PC-3 (cell line): ENCODE results near the gene CDKN2B-AS1. TPM values are rescaled to one million over a fixed set of nuclear protein-coding genes. Genes with fewer than 3 reads are reported as not detected.

ENCODE experiments used
- ATAC-seq: fragments of 200-7000 bp; cut with Tn5 transposase; 2 replicates; pipeline ENCODE4 v1.9.1; 2020; ENCODE audit warnings: mild to moderate bottlenecking, moderate library complexity
- BruUV-seq: library from RNA; stranded (reverse); fragments of 400-500 nt; replicated peaks from 2 replicates; lab custom pipeline; 2021; lab: Mats Ljungman, UMichigan
- CTCF ChIA-PET: fragments of 300-600 bp; sonication (Branson Sonifier 250); formaldehyde crosslinking; loops from one replicate; lab custom pipeline; 2022; ENCODE audit warnings: antibody characterized with exemption; lab: Charles Lee
- POLR2A ChIA-PET: fragments of 300-600 bp; sonication (Branson Sonifier 250); formaldehyde crosslinking; loops from one replicate; lab custom pipeline; 2022; ENCODE audit warnings: antibody characterized with exemption; ENCODE audit not compliant: unreplicated experiment; lab: Charles Lee
- DNase-seq: peaks from one replicate; pipeline ENCODE4 v3.0.0-alpha.2; 2015
- H2AFZ ChIP-seq: fragments of 300-600 bp; sonication (generic); 2 replicates; pipeline ENCODE4 v1.6.0; 2016; ENCODE audit warnings: antibody characterized with exemption, low read length
- H3F3A ChIP-seq: fragments of 300-600 bp; sonication (generic); one replicate; pipeline ENCODE4 v1.6.0; 2017; ENCODE audit warnings: antibody characterized with exemption, low read length, control low read depth, mild to moderate bottlenecking; ENCODE audit not compliant: unreplicated experiment
- H3K27ac ChIP-seq: fragments of 300-600 bp; sonication (generic); 2 replicates; pipeline ENCODE4 v1.5.1; 2016; ENCODE audit warnings: mild to moderate bottlenecking, low read length
- H3K27me3 ChIP-seq: fragments of 300-600 bp; sonication (generic); 2 replicates; pipeline ENCODE4 v1.6.1; 2016; ENCODE audit warnings: low read length, mixed read lengths
- H3K36me3 ChIP-seq: fragments of 300-600 bp; sonication (generic); 2 replicates; pipeline ENCODE4 v1.6.1; 2016; ENCODE audit warnings: low read depth, mixed run types, low read length, mixed read lengths
- H3K4me1 ChIP-seq: fragments of 300-600 bp; sonication (generic); 2 replicates; pipeline ENCODE4 v1.5.1; 2016; ENCODE audit warnings: low read length; ENCODE audit not compliant: insufficient read depth
- H3K4me2 ChIP-seq: fragments of 300-600 bp; sonication (generic); 2 replicates; pipeline ENCODE4 v1.6.0; 2016; ENCODE audit warnings: low read length
- H3K4me3 ChIP-seq: fragments of 300-600 bp; sonication (generic); 2 replicates; pipeline ENCODE4 v1.5.1; 2016; ENCODE audit warnings: mild to moderate bottlenecking, low read length, mixed read lengths
- H3K79me2 ChIP-seq: fragments of 300-600 bp; sonication (generic); 2 replicates; pipeline ENCODE4 v1.6.1; 2017; ENCODE audit warnings: low read length, mixed read lengths
- H3K9ac ChIP-seq: fragments of 300-600 bp; sonication (generic); 2 replicates; pipeline ENCODE4 v1.6.0; 2016; ENCODE audit warnings: mild to moderate bottlenecking, low read length
- H3K9me2 ChIP-seq: fragments of 300-600 bp; sonication (generic); replicated peaks from 2 replicates; pipeline ENCODE4 v1.6.1; 2016; ENCODE audit warnings: mixed run types, low read length, mixed read lengths
- H3K9me3 ChIP-seq: fragments of 300-600 bp; sonication (generic); 2 replicates; pipeline ENCODE4 v1.6.1; 2016; ENCODE audit warnings: low read length, mixed read lengths
- H4K20me1 ChIP-seq: fragments of 300-600 bp; sonication (generic); 2 replicates; pipeline ENCODE4 v1.6.1; 2016; ENCODE audit warnings: low read length, mixed read lengths
- CTCF ChIP-seq: fragments of 300-600 bp; sonication (generic); conservative IDR thresholded peaks from 2 replicates; pipeline ENCODE4 v1.5.1; 2017; ENCODE audit warnings: antibody characterized with exemption, low read depth, mild to moderate bottlenecking, low read length
- EZH2 ChIP-seq: fragments of 300-600 bp; sonication (generic); IDR thresholded peaks from one replicate; pipeline ENCODE4 v1.6.1; 2017; ENCODE audit warnings: antibody characterized with exemption, mild to moderate bottlenecking, low read length; ENCODE audit not compliant: unreplicated experiment
- EZH2phosphoT487 ChIP-seq: fragments of 300-600 bp; sonication (generic); IDR thresholded peaks from 2 replicates; pipeline ENCODE4 v1.6.1; 2018; ENCODE audit warnings: mild to moderate bottlenecking, antibody characterized with exemption, low read length, borderline replicate concordance
- intact Hi-C: fragments of 100-400 bp; cut with micrococcal nuclease; formaldehyde crosslinking; loops from 2 replicates; pipeline ENCODE4 v1.9.0; 2023
- total RNA-seq: library from RNA; depleted of rRNA; stranded (reverse); fragments of >200 nt; gene quantifications from 2 replicates; pipeline ENCODE4 v1.2.3, GENCODE V29; 2014

Gene CDKN2B-AS1
- total RNA-seq, 1 experiment from 2014 or later, result 2.0 TPM

- intact Hi-C loops, result no loop called here
- peak overlapping the region; percentile 75 for H3K4me2 ChIP-seq
These were observed 122.2 kb downstream of the CDKN2B-AS1 start for GRCh38 chr9:22116758-22117157.

GRCh38 chr9:22117511-22118384, 123.2 kb downstream of the CDKN2B-AS1 start:
- peak; percentile 74 for DNase-seq
- BruUV-seq, result TSS peak; percentile 78
- Histone ChIP-seq H3K79me2 (no peaks in the 10 kb centered on the region), H3K4me2 (peak overlapping the region; percentile 75), H3K36me3 (no peaks in the 10 kb centered on the region), H3K9me3 (no peaks in the 10 kb centered on the region), H3K4me3 (peak overlapping the region; percentile 38; the same call in 1 of the 2 replicates), H4K20me1 (no peaks in the 10 kb centered on the region), H3K9ac (peak overlapping the region; percentile 81), H3K27ac (peak overlapping the region; percentile 95), H3K9me2 (no peaks in the 10 kb centered on the region), H3F3A (peaks cover 4% of the 10 kb centered on the region), H3K27me3 (no peaks in the 10 kb centered on the region), H3K4me1 (peaks cover 41% of the 10 kb centered on the region), H2AFZ (peak overlapping the region; percentile 73)
- ChIA-PET CTCF (no interaction called here), POLR2A (interaction anchor here (1.0 kb wide), 1 partner anchor 120 kb away, joined by 4 read pairs; no protein-coding TSS in a partner anchor)
- no peak for TF ChIP-seq EZH2phosphoT487
- peak; percentile 87 for ATAC-seq
- intact Hi-C loops, result no loop called here

More at GRCh38 chr9:22116758-22117157, 122.2 kb downstream of the CDKN2B-AS1 start:
- no peaks in the 10 kb centered on the region for H3K9me2 ChIP-seq
- POLR2A ChIA-PET, result interaction anchor here (1.0 kb wide), 1 partner anchor 121 kb away, joined by 4 read pairs; no protein-coding TSS in a partner anchor
- no peaks in the 10 kb centered on the region for H3K36me3 ChIP-seq
- H3K4me1 ChIP-seq, result peaks cover 48% of the 10 kb centered on the region
- H3F3A ChIP-seq, result peaks cover 4% of the 10 kb centered on the region
- no peaks in the 10 kb centered on the region for H3K9me3 ChIP-seq
- peak overlapping the region; percentile 95 for H3K27ac ChIP-seq
- DNase-seq, result no peak
- H3K79me2 ChIP-seq, result no peaks in the 10 kb centered on the region
- H3K9ac ChIP-seq, result peak overlapping the region; percentile 81
- H3K4me3 ChIP-seq, result no peak overlapping the region; the same call in 1 of the 2 replicates
- CTCF ChIA-PET, result interaction anchor here (0.6 kb wide), 1 partner anchor 122 kb away, joined by 8 read pairs; no protein-coding TSS in a partner anchor
- ATAC-seq, result no peak
- no peaks in the 10 kb centered on the region for H4K20me1 ChIP-seq
- H2AFZ ChIP-seq, result no peak overlapping the region
- TF ChIP-seq CTCF (no peak), EZH2 (no peak), EZH2phosphoT487 (no peak)
- BruUV-seq, result no TSS peak
- no peaks in the 10 kb centered on the region for H3K27me3 ChIP-seq

GRCh38 chr9:22118810-22119521, 124.4 kb downstream of the CDKN2B-AS1 start:
- H2AFZ ChIP-seq, result no peak overlapping the region
- peaks cover 43% of the 10 kb centered on the region for H3K4me1 ChIP-seq
- no peak for TF ChIP-seq CTCF
- no peak for TF ChIP-seq EZH2phosphoT487
- TF ChIP-seq EZH2, result no peak
- peak overlapping the region; percentile 75; the same call in 1 of the 2 replicates for H3K4me2 ChIP-seq
- peaks cover 4% of the 10 kb centered on the region for H3F3A ChIP-seq
- peak overlapping the region; percentile 81; the same call in 1 of the 2 replicates for H3K9ac ChIP-seq
- no peak overlapping the region for H3K4me3 ChIP-seq
- peak overlapping the region; percentile 95 for H3K27ac ChIP-seq
- CTCF ChIA-PET, result interaction anchor here (1.2 kb wide), 1 partner anchor 306 kb away, joined by 3 read pairs; no protein-coding TSS in a partner anchor
- no TSS peak for BruUV-seq
- DNase-seq, result no peak
- H3K79me2 ChIP-seq, result no peaks in the 10 kb centered on the region
- POLR2A ChIA-PET, result interaction anchor here (0.6 kb wide), 1 partner anchor 14 kb away, joined by 4 read pairs; no protein-coding TSS in a partner anchor
- no peaks in the 10 kb centered on the region for H3K9me3 ChIP-seq
- no peaks in the 10 kb centered on the region for H3K36me3 ChIP-seq
- intact Hi-C loops, result no loop called here
- H3K9me2 ChIP-seq, result no peaks in the 10 kb centered on the region
- H4K20me1 ChIP-seq, result no peaks in the 10 kb centered on the region
- H3K27me3 ChIP-seq, result no peaks in the 10 kb centered on the region
- no peak for ATAC-seq
